OCI-LY1 (cell line): ENCODE results near the gene F10.

Source experiments
- H2AFZ ChIP-seq: fragments of 200-600 bp; sonication (generic), shearing (Covaris generic); 2 replicates; pipeline ENCODE4 v1.6.0; 2014; ENCODE audit warnings: antibody characterized with exemption, mild to moderate bottlenecking, low read length
- H3F3A ChIP-seq: fragments of 200-600 bp; sonication (generic), shearing (Covaris generic); 2 replicates; pipeline ENCODE4 v1.6.0; 2014; ENCODE audit warnings: mild to moderate bottlenecking, antibody characterized with exemption, low read length, moderate library complexity; ENCODE audit not compliant: insufficient read depth
- H3K27ac ChIP-seq: fragments of 200-600 bp; sonication (generic); 2 replicates; pipeline ENCODE4 v1.5.1; 2014; ENCODE audit warnings: low read length, mixed run types, mild to moderate bottlenecking, low read depth; ENCODE audit not compliant: poor library complexity, severe bottlenecking
- H3K27me3 ChIP-seq: fragments of 200-600 bp; sonication (generic); 2 replicates; pipeline ENCODE4 v1.6.0; 2014; ENCODE audit warnings: antibody characterized with exemption, mild to moderate bottlenecking, low read length, moderate library complexity; ENCODE audit not compliant: insufficient read depth
- H3K36me3 ChIP-seq: fragments of 200-600 bp; sonication (generic); 2 replicates; pipeline ENCODE4 v1.6.1; 2014; ENCODE audit warnings: mild to moderate bottlenecking, antibody characterized with exemption, low read length, moderate library complexity, mixed read lengths; ENCODE audit not compliant: insufficient read depth
- H3K4me1 ChIP-seq: fragments of 200-600 bp; sonication (generic); 2 replicates; pipeline ENCODE4 v1.5.1; 2014; ENCODE audit warnings: mild to moderate bottlenecking, low read length, moderate library complexity; ENCODE audit not compliant: insufficient read depth, severe bottlenecking
- H3K4me2 ChIP-seq: fragments of 200-600 bp; sonication (generic), shearing (Covaris generic); 2 replicates; pipeline ENCODE4 v1.6.1; 2014; ENCODE audit warnings: low read length
- H3K4me3 ChIP-seq: fragments of 200-600 bp; sonication (generic); 2 replicates; pipeline ENCODE4 v1.5.1; 2014; ENCODE audit warnings: low read length, low read depth, mild to moderate bottlenecking, mixed read lengths; ENCODE audit not compliant: poor library complexity, severe bottlenecking
- H3K79me2 ChIP-seq: fragments of 200-600 bp; shearing (Covaris generic); 2 replicates; pipeline ENCODE4 v1.6.1; 2016; ENCODE audit warnings: mixed run types, low read length, mixed read lengths; ENCODE audit not compliant: insufficient read depth
- H3K9ac ChIP-seq: fragments of 200-600 bp; sonication (generic), shearing (Covaris generic); 2 replicates; pipeline ENCODE4 v1.6.1; 2014; ENCODE audit warnings: mild to moderate bottlenecking, low read length, mixed read lengths
- H3K9me2 ChIP-seq: fragments of 200-600 bp; sonication (generic), shearing (Covaris generic); 2 replicates; pipeline ENCODE4 v1.6.1; 2014; ENCODE audit warnings: low read depth, mild to moderate bottlenecking, low read length, mixed read lengths
- H3K9me3 ChIP-seq: fragments of 200-600 bp; shearing (Covaris generic); 2 replicates; pipeline ENCODE4 v1.6.1; 2014; ENCODE audit warnings: low read length, mixed read lengths
- H4K20me1 ChIP-seq: fragments of 200-600 bp; sonication (generic), shearing (Covaris generic); 2 replicates; pipeline ENCODE4 v1.6.0; 2016; ENCODE audit warnings: mild to moderate bottlenecking, low read length; ENCODE audit not compliant: insufficient read depth
- CTCF ChIP-seq: fragments of 200-600 bp; sonication (generic), shearing (Covaris generic); IDR thresholded peaks from 2 replicates; pipeline ENCODE4 v1.5.1; 2017; ENCODE audit warnings: mild to moderate bottlenecking, antibody characterized with exemption, low read length, moderate library complexity, mixed read lengths
- EZH2 ChIP-seq: fragments of 200-600 bp; sonication (generic), shearing (Covaris generic); IDR thresholded peaks from 2 replicates; pipeline ENCODE4 v1.8.0; 2017; ENCODE audit warnings: borderline replicate concordance, mixed run types, mild to moderate bottlenecking, antibody characterized with exemption, low read length, moderate library complexity, mixed read lengths

The F10 gene

DNA sequence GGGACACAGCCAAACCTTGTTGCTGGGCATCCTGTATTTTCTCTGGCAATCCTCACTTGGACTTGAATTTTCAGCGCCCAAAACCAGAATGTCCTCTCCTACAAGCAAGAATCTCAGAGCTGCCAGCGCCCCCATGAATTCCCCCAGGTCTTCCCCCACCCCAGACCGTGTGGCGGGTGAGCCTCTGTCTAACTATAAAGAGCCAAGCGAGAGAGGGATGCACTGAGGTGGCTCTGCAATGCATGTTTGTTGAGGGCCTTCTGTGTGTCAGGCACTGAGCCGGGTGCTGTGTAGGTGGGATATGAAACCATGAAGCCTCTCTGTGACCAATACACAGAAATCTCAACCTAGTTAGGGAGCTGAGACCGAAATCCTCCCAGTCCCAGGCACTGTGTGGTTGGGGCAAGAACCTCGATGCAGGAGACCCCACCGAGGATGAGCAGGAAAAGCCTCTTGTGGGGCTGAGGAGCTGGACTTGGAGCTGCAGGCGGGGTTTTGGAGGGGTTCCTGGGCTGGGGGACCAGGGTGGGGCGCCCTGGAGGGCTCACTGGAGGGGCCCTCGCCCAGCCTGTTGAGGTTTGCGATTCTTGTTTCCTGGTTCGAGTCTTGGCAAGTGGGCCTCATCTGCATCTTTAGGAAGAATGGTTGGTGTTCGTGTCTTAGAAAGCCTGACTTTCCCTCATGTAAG is 23.5 kb downstream of the F10 start:
- Histone ChIP-seq H3K9ac (no peak overlapping the region), H4K20me1 (no peaks in the 10 kb centered on the region), H3K4me3 (no peak overlapping the region), H3K36me3 (no peaks in the 10 kb centered on the region; the same call in 1 of the 2 replicates), H3K27ac (no peak overlapping the region), H3K4me1 (no peaks in the 10 kb centered on the region), H3K79me2 (no peaks in the 10 kb centered on the region), H2AFZ (no peak overlapping the region), H3F3A (no peaks in the 10 kb centered on the region), H3K4me2 (no peak overlapping the region), H3K9me3 (peaks cover 8% of the 10 kb centered on the region; the same call in 1 of the 2 replicates), H3K9me2 (no peaks in the 10 kb centered on the region), H3K27me3 (peaks cover 54% of the 10 kb centered on the region)
- TF ChIP-seq CTCF = no peak
- TF ChIP-seq EZH2 = no peak

GRCh38 chr13:113146750-113147149 is 24.2 kb downstream of the F10 start:
- Histone ChIP-seq H3K9me3 (peaks cover 8% of the 10 kb centered on the region; the same call in 1 of the 2 replicates), H2AFZ (no peak overlapping the region), H3K36me3 (no peaks in the 10 kb centered on the region; the same call in 1 of the 2 replicates), H3K9me2 (no peaks in the 10 kb centered on the region), H3K9ac (no peak overlapping the region), H3K4me2 (no peak overlapping the region), H3K4me3 (no peak overlapping the region), H3F3A (no peaks in the 10 kb centered on the region), H4K20me1 (no peaks in the 10 kb centered on the region), H3K27me3 (peaks cover 50% of the 10 kb centered on the region), H3K79me2 (no peaks in the 10 kb centered on the region), H3K4me1 (no peaks in the 10 kb centered on the region), H3K27ac (no peak overlapping the region)
- TF ChIP-seq EZH2 = no peak
- no peak for TF ChIP-seq CTCF

DNA sequence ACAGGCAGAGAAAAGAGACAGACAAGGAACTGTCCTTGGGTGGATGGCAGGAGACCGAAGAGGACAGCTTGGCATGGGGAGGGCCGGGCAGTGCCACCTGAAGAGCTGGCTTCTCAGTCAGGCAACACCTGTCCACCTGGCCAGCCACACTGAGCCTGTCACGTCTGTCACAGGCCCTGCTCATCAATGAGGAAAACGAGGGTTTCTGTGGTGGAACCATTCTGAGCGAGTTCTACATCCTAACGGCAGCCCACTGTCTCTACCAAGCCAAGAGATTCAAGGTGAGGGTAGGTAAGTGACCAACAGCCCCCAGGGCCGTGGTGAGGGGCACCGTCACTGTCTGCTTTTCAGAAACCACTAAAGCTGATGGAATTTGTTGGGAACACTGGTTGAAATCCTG is 24.6 kb downstream of the F10 start:
- no peak overlapping the region for H2AFZ ChIP-seq
- TF ChIP-seq EZH2 = no peak
- no peak for TF ChIP-seq CTCF

More for the DNA sequence above, 24.6 kb downstream of the F10 start:
- H3F3A ChIP-seq = no peaks in the 10 kb centered on the region
- H3K4me2 ChIP-seq = no peak overlapping the region
- H3K27me3 ChIP-seq = peaks cover 54% of the 10 kb centered on the region
- H3K4me3 ChIP-seq = no peak overlapping the region
- no peak overlapping the region for H3K9ac ChIP-seq
- H3K79me2 ChIP-seq = no peaks in the 10 kb centered on the region
- H4K20me1 ChIP-seq = no peaks in the 10 kb centered on the region
- H3K4me1 ChIP-seq = no peaks in the 10 kb centered on the region
- H3K27ac ChIP-seq = no peak overlapping the region
- no peaks in the 10 kb centered on the region; the same call in 1 of the 2 replicates for H3K36me3 ChIP-seq
- H3K9me2 ChIP-seq = no peaks in the 10 kb centered on the region
- H3K9me3 ChIP-seq = peaks cover 8% of the 10 kb centered on the region; the same call in 1 of the 2 replicates
